GM18517 (cell line): ENCODE measurements around the gene FCN2.

Source experiments
- ATAC-seq: cut with Tn5 transposase; IDR thresholded peaks from one replicate; pipeline ENCODE4 v1.9.1; 2021; ENCODE audit warnings: mild to moderate bottlenecking, moderate library complexity; ENCODE audit not compliant: unreplicated experiment

FCN2 gene

DNA sequence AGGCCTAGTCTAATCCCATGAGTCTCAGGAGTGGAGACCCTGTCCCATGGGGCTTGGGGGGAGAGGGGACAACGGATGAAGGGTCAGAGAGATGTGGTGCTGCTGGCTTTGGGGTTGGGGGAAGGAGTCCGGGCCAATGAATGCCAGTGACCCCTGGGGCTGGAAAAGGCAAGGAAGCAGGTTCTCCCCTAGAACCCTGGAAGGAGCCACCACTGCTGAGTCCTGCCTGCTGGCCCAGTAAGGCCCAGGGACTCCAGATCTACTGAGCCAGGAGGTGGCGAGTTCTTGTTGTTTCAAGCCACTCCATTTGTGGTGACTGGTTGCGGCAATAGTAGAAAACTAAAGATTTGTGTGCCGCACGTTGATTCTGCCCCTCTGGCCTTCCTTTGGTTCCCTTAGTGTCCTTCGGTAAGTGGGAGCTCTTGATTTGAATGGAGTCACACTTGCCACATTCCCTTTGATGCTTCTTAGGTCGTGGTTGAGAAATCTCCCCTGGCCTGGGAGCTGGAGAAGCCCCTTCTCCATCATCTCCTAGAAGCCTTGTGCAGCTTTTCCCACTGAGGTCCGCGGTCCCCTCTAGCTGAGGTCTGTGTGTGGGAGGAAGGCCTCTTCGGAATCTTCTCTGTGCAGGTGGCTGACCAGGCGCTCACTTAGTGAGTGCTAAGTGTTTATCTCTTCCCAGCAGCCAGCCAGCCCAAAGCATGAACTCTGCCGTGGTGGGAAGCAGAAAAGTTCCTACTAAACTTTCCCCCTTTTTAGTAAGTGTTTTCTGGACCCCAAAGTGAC is 28.1 kb downstream of the FCN2 start:
- no peak for ATAC-seq

DNA sequence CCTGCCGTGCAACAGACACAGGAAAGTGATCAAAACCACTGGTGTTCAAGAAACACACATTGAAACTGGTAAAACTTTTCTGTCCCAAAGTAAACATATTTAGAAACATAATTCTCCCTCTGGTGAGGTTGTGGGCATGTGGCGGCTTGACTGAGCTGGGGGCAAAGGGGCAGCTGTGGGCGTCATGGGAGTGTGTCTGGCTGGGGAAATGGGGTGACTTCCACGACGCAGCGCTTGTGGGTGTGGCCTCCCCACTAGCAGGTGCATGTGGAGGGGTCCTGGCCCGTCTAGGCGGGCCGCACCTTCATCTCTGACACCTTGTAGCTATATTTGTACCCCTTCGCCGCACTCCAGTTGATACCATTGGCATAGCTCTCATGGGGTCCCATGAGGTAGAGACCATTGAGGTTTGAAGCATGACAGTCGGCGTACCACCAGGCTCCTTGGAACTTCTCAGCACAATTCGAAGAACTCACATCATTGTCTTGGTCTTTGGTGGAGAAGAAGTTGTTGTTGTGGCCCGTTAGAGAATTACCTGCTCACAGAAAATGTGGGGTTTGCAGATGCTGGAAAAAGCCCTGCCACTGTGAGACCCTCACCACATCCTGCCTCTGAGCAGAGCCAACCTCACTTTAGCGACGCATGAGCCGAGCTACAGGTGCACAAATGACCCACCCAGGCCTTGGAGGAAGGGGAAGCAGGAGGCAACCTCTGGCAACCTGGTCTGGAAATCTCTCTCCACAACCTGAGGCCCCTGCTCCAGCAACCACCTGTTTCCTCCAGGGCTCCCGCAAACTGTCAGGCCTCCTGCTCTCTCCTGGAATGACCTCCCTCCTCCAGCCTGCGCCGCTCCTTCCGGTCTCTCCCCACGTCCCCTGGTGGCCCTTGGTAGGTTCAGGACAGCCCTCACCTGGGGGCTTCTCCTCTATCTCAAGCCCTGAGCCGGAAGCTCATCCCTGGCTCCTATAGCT is 29.2 kb downstream of the FCN2 start:
- ATAC-seq = no peak

GRCh38 chr9:134912126-134912840 is 31.7 kb downstream of the FCN2 start:
- ATAC-seq = no peak

DNA sequence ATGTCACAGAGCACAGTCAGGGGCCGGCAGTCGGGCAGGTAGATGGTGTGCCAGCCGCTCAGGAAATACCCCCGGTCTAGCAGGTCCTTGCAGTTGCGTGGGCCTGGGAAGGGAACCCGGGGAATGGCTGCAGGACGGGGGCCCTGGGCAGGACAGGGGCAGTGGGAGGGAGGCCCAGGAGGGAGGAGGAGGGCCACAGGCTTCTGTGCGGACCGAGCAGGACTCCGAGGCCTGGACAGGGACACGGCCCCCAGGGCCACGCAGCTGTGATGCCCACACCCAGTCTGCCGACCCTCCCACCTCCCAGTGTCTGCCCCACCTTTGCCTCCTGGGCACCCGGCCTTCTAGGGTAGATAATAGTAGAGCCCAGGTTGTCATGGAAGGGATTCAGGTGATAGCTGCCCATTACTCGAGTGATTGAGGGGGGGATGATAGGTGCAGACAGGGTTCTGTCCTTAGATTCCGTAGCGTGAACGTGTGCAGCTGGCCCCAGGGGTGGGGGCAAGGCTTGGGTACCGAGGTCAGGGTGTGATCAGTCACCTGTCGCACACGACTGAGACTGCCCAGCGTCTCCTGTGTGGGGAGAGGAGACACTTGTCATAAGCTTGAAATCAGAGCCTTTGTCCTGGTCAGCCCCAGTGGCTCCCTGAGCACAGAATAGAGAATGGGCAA is 32.6 kb downstream of the FCN2 start:
- ATAC-seq = no peak

- ATAC-seq = no peak
Measured at GRCh38 chr9:134913713-134914500, 33.3 kb downstream of the FCN2 start.

DNA sequence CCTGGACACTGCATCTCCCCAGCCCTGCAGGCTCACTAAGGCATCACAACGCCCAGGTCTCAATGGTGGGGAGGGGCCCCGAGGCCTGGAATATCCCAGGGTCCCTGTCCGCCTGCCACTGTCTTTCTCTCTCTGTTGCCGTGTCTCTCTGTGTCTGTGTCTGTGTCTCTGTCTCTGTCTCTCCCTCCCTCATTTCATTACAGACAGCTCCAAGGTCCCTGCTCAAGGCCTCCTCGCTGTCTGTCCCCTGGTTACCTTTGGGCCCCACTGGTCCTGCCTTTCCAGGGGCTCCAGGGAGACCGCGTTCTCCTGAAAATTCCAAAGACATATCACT is 33.9 kb downstream of the FCN2 start:
- no peak for ATAC-seq

- no peak for ATAC-seq
Measured at GRCh38 chr9:134915046-134915985, 34.7 kb downstream of the FCN2 start.

GRCh38 chr9:134916161-134916665 is 35.6 kb downstream of the FCN2 start:
- ATAC-seq = no peak

GRCh38 chr9:134917431-134918373 is 37.1 kb downstream of the FCN2 start, which contains the start of gene FCN1:
Gene FCN1 (minus strand): TSS chr9:134917912. CDS start chr9:134917871, 41 bp downstream.
- no peak for ATAC-seq

GRCh38 chr9:134918646-134919045 is 38.0 kb downstream of the FCN2 start:
- ATAC-seq = no peak

DNA sequence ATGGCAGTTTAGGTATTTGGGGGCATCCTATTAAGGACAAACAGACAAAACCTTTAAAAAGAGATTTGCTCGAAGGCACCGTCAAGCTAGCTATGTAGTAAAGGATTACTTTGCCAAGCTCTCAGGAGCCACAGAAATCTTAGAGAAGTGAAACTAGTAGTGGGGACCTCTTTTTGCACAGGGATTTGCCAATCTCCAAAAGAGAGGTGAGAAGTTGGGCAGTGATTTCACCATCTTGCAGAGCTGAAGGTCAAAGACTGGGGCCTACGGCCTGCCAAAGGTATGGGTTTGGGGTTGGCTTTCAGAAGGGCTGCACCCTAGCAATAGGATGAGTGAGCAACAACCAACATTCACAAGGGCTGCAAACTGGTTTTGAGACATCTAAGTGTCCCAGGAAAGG is 38.7 kb downstream of the FCN2 start:
- ATAC-seq = no peak

DNA sequence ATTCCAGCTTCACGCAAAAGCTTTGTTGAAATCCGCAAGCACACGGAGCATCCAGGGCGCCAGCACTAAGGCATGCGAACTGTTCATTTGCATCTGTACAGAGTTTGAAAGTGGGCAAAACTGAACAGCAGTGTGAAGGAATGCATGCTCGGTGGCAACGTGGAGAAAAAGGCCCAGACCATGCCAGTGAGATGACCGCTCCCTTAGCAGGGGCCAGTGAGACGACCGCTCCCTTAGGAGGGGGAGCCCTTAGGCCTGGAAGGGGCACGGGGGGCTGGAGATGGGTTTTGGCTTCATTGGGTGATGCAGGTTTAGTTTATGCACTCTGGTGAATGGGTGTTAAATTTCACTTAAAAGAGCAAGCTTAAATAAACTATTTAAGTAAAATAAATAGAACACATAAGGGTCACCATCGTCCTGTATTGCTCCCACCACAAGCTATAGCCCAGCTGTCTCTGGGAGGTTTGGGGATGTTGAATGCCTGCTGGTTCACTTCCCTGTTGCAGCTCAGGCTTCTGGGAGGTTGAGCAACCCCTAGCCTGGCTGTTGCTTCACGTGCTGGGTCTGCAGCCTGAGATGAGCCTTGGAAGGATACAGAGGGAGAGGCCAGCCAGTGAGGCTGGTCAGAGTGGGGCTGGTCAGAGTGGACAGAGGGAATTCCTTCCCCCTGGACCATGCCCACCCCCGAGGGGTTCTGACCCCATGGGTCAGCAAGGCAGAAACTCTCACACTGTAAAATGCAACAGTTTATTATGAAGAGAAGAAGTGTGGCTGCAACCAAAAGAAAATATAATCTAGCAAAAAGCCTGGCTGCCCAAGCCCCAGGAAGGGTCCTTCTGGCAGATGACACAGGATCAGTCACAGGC is 41.7 kb downstream of the FCN2 start:
- no peak for ATAC-seq

DNA sequence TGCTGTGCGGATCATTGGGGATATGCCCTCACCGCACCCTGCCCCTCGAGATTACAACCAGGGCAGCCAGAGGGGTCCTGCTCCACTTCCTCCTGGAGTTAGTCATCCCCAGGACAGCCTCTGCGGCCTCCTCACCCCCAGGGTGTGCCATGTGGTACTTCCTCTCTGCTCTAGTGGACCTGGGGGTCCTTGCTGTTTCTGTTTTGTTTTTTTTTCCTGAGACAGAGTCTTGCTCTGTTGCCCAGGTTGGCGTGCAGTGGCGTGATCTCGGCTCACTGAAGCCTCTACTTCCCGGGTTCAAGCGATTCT is 42.3 kb downstream of the FCN2 start:
- no peak for ATAC-seq

DNA sequence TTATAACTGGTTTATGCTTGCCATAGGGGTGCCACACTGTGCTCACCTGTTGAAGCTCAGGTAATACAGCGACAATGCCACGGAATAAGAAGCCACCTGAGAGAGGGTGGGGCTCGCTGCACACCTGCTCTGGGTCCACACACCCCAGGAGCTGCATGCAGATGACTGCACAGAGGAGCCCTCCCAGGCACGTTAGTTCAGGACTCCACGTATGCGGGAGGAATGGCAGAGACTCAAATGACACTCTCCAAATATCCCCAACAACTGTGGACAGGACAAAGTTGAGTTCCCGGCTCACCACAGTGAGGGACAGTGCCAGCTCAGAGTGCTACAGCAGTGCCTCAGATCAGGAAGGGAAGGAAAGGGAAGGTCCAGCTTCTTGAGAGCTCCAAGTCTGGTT is 42.9 kb downstream of the FCN2 start:
- no peak for ATAC-seq

DNA sequence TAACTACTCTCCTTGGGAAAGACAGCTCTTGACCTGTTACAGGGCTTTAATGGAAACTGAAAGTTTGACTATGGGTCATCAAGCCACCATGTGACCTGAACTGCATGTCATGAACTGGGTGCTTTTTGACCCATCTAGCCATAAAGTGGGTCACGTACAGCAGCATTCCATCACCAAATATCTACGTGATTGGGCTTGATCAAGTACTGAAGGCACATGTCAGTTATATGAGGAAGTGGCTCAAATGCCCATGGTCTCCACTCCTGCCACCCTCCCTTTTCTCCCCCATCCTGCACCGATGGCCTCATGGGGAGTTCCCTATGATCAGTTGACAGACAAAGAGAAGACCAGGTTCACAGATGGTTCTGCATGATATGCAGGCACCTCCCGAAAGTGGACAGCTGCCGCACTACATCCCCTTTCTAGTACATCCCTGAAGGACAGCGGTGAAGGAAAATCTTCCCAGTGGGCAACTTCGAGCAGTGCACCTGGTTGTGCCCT is 44.5 kb downstream of the FCN2 start:
- ATAC-seq = no peak

DNA sequence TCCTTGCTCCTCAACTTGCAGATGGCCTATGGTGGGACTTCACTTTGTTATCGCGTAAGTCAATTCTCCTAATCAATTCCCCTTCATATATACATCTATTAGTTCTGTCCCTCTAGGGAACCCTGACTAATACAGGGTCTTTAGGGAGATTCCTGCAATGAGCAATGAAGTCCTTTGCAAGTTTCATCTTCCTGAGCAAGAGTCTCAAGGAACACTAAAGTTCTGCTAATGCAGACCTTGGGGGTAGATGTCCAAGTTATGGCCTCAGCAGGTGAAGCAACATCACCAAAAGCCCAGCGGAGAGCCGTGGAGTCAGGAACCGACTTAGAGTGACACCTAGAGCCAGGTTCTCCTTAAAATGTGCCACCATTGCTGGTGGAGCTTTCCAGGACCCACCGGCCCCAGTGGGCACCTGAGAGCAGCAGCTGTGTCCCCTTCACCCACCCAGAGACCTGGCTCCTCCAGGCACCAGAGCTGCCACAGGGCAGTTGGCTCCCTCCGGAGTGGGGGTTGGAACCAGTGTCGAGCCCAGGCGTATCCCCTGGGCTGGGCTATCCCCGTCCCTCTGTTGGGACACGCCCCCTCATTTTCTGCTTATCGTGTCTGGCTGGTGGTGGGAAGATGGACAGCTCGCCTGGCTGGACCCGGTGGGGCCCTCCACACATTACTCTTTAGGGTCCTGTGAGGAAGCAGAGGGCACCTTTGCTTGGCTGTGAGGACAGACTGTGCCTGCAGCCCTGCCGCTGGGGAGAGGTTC is 48.0 kb downstream of the FCN2 start:
- no peak for ATAC-seq
